M059J (cell line): ENCODE data around the gene KIF3A. TPM values are rescaled to one million over a fixed set of nuclear protein-coding genes. Genes with fewer than 3 reads are reported as not detected.

Experiments
- DNase-seq: peaks from one replicate; pipeline ENCODE4 v3.0.0-alpha.2; 2012; ENCODE audit warnings: low read depth
- total RNA-seq: library from RNA; depleted of rRNA; stranded (reverse); fragments of >200 nt; shearing (Covaris generic); gene quantifications from 2 replicates; pipeline ENCODE4 v1.2.3, GENCODE V29; 2014

KIF3A gene
- total RNA-seq, 1 experiment from 2014 or later = 4.7 TPM

DNA sequence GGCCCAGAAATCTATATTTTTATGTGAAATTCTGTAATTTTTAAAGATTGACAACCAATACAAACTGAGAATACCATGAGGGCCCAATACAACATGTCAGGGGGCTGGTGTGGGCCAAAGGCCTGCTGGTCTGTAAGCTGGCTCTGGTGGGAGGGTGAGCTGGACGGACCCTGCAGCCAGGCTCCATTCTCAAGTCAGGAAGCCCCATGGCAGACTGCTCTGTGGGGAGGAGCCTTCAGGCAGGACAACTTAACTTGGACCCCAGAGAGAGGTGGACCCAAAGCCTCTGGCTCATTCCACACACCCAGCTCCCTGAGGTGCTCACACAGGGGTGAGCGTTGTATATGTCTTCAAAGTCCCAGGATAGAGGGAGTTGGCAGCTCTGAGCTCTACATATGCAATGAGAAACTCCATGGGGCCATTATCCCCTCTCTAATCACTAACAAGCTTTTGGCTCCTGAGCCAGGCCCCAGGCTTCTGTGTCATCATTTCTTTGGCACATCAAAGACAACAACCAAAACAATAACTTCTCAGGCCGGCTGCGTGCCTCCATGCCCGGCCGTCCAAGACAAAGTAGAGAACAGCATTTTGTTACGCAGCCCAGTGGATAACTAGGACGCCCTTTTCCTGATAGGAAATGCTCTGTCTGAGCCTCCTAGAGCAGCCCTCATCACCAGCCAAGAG is 33.3 kb upstream of the KIF3A start:
- no peak for DNase-seq

DNA sequence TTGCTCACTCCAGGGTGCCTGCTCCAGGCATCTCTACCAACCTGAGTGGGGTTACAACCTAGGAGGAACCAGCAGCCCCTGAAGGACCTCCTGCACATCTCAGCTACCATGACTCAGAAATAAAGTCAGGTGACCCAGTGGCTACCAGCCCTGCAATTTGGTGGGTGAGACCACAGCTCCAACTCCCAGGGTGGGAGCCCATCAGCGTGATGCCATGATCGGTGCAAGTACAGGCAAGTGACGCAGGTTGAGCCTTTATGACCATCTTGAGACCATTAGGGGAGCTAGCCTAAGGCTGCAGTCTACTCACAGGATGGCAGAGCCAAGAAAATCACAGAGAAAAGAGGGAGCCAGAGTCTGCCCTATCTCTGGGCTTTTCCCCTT is 31.1 kb upstream of the KIF3A start:
- no peak for DNase-seq

DNA sequence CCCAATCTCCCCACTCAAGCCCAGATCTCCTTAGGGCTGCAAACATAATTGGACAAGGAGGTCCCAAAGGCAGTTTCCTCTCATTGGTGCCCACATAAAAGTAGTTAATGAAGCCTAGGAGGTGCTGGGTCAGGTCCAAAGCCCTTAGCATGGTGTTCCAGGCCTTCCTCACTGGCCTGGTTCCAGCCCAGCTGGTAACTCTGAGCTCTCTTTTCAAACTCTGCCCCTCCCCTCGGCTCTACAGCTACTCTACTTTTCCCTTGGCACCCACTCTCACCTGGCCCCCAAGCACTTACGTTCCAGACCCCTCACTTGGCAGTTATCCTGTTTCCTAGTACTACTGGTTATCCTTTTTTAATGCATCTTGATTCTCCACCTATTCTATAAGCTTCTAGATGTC is 29.8 kb upstream of the KIF3A start:
- no peak for DNase-seq

DNA sequence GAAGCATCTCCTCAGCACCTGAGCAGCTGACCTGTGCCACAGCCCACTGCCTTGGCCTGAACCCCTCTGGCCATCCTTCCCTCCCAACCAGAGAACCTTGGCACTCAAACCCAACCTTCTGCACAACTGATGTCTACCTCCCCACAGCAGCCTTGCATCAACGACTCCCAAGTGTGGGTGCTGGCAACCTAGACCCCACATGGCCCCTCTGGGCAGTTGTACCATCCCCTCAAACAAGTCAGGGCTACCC is 29.4 kb upstream of the KIF3A start:
- DNase-seq = no peak

DNA sequence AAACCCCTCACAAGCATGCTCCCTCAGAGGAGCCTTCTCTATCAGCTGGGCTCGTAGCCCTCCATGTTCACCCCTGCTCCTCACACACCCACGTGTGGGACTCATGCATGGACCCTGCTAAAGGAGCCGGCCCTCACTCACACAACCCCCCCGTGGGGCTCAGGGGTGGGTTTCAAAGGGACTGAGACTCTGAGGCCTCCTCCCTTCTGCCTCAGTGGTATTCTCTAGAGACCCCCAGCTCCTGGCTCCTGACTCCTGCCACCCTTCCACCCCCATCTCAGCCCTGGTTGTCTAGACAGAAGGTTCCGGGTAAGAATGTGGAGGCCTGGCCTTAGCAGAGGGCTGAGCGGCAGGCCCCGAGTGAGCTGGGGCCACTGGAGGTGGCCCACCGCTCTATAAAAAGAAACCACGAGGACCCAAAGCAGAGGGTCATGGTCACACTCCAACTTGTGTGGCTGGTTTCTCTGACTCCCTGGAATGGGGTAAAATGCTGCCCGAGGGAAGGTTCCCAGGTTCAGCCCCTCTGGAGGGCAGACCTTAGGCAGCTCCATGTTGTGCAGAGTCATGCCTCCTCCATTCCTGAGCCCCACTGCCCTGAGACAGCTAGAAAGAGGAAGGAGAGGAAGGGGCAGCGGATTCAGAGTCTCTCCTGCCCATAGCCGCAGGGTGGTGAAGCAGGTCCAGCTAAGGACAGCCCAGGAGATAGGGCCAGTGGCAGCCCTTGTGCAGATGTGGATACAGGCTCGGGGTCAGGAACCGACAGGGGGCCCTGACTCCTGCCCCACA is 28.9 kb upstream of the KIF3A start:
- DNase-seq = no peak

DNA sequence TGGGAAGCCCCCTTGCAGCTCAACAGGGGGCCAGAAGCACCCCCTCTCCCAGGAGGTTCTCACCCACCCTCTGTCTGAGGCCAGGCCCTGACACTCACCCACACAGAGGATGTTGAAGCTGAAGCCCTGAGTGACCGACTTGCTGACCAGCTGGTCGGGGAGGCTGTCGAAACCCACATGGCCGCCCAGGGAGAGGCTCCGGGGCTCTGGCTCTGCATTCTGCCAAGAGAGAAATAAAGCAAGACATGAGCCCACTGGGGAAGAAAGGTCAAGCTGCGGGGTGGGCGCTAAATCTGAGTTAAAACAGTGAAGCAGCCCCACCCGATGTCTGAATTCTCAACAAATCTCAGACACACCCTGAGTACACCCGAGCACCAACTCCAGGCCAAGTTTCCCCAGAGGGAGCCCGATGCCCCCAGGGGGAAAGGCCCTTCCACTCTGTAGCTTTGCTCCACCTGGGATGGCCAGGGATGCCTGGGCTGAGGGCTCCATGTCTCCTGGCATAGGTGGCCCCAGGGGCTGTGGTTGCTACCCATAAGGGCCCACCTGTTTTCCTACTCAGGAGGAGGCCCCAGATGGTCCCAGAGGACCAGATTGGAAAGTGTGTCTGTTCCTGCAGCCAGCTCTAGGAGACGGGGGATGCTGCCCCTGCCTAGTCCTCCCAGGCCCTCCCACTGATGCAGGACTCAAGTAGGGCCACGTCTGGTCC is 28.1 kb upstream of the KIF3A start:
- DNase-seq = no peak

DNA sequence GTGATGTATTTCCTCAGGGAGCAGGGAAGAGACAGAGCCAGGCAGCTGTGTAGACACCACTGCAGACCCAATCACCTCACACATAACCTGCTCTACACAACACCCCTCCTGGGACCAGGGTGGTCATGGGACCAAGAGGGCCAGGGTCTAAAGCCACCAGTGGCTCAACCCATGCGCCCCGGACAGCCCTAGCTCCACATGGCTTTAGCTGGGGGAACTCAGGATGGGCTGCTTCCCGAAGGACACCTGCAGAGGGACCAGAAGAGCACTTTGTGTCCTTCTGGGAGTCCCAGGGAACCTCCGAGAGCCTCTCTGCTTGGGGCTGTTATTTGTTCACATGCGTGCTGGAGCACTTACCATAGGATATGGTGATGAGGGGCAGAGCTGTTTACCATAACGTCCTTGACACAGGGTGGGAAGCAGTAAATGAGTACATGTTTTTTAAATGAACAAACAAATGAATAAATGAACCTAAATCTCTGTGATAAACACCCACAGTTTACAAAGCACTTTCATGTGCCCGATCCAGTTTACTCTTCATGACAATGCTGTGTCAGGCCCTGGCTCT is 27.4 kb upstream of the KIF3A start:
- no peak for DNase-seq

DNA sequence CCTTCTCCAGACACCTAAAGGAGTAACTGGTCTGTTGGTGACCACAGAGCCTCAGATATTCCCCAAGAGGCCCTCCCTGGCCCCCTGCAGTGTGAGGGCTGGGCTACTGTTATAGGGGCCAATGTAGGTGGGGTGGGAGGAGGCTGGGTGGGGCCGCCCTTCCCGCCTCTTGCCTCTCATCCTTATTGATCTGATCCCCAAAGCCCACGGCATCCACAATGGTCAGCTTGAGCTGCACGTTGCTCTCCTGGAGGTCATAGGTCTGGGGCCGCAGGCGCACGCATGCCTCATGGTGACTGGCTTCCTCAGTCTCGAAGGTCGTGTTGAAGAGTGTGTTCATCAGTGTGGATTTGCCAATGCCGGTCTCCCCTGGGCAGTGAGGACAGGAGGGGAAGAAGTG is 26.7 kb upstream of the KIF3A start:
- no peak for DNase-seq

DNA sequence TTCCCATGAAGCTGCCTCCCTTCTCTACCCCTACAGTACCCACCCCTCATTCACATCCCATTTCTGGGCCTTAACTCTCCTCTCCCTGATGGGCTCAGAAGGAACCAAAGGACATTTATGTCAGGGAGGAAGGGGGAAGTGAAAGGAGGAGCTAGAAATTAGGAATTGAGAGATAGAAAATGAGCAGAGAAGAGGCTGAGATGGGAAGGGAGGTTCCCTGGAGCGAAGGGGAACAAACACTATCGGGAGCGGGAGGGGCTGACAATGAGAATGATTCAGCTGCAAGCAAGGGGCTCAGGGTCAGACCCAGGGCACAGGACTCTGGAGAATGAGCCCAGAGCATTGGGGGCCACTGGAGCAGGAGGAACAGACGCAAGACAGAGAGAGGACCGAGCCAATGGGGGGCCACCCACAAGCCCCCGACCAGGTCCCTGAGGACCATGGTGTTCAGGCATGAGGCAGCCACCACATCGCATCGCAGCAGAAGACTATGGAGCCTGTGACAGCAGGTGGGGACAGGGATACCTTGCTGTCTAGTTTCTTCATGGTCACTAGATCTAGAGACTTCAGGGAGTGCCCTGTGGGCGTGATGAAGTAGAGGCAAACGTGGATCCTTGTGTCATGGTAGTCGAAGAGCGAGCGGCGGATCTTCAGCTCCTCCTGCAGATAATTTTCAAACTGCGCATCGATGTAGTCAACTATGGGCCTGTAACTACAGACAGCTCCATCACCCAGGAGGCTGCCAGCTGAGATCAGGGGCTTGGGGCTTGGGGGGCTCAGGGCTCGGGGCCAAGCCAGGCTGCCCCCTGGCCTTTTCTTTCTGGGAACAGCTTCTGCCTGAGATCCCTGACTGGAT is 26.1 kb upstream of the KIF3A start:
- DNase-seq = no peak

DNA sequence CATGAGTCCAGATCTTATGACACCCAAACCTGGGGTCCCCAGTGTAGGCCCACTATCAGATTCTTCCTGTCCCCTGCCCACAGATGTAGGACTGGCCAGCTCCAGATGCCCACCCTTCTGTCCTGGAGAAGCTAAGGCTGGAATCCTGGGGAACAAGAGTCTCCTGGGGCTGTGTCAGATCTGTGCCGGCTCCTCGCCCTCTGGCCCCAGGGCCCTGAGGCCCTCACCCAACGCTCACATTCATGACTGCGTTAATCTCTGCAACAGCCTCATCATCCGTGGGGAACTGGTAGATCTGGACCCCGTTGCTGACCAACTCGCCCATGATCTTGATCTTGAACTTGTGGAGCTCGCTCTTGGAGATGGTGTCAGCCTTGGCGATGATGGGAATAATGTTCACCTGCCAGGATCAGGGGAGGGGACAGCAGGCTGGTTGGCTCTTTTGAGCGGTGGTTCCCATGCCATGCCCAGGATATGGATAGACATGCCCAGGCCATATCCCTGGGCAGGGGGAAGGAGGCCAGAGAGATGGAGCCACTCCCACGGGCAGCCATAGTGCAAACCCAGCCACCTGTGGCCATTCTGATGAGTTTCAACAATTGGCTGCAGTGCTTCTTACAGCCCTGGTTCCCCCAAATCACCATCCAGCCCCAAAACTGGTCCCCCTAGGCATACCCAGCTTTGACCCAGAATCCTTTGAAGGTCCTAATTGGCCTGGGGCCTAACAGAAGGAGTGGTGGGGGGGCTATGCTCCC is 25.1 kb upstream of the KIF3A start:
- no peak for DNase-seq

DNA sequence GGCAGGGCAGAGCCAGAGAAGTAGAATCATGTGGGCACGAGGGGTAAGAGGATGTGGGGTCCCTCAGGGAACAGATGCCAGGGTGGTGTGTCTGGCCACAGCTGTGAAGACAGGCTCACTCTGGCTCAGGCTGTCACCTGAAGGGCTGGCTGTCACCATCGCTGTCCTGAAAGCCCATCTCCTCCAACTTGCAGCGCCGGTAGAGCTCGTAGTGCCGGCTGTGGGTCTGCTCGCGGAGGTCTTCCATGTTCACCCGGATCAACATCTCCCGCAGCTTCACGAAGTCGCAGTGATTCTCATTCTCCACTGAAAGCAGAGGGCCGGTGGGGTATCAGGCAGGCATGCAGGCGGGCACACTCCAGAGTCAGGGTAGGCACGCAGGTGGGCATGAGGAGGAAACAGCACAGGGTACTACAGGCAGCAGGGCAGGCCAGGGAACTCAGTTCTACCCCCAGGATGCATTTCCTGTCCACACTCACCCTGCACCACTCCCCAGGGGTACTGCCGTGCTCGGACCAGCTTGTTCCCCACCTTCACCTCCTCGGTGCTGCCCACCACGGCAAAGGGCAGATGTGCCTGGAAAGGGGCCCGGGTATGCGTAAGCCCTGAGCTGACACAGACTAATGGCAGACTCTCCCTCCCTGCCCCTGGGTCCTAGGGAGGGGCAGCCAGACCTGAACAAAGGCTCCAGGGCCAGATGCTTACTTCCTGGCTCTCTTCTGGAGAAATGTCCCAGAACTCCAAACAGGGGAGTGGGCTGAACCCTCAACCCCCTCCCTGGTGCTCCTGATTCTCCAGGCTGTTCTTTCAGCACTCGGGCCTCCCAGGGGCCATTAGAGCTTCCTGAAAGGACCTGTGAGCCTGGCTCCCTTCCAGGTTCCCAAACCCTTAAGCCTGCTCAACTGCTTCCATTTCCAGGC is 24.2 kb upstream of the KIF3A start:
- DNase-seq = no peak

DNA sequence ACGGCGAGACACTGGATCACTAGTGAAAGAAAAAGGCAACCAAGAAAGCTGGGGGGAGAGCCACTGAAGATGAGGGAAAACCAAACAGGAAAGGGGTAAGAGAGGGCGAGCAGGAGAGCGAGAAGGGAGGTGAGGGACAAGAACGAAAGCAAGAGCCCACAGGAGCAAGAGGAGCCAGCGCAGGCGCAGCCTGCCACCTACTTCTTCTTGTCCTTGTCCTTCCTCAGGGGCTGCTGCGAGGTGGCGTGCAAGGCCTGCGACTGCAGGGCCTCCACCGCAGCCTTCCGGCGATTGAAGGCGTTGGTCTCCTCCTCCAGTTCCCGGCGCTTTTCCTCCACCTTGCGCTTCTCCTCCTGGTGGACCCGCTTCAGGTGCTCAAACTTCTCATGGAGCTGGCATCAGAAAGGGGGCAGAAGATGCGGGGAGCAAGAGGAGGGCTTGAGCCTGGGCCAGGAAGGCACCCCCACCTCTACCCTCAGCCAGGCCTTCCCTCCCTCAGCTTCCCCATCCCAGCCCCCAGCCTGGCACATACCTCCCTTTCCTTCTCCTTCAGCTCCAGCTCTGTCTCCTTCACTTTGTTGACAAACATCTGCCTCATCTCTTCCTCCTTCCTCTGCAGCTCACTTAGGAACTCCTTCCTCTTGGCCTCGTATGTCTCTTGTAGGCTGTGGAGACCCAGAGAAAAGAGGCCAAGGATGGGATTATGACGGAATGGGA is 23.4 kb upstream of the KIF3A start:
- DNase-seq = no peak

DNA sequence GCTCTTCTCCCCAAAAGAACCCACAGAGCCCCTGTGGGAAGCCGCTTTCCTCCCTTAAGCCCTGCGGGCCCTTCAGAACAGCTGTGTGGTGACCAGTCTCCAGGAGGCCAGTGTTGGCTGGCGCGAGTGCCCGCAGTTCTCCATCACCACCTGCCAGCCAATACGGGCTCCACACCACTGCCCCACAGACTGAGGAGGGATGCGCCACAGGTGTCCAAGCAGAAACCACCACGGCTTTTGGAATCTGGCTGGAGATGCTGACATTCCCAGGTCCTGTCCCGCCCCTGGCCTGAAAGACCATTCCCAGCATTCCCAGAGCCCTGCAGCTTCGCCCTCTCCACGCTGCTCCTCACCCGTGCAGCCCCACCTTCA is 22.7 kb upstream of the KIF3A start:
- no peak for DNase-seq

DNA sequence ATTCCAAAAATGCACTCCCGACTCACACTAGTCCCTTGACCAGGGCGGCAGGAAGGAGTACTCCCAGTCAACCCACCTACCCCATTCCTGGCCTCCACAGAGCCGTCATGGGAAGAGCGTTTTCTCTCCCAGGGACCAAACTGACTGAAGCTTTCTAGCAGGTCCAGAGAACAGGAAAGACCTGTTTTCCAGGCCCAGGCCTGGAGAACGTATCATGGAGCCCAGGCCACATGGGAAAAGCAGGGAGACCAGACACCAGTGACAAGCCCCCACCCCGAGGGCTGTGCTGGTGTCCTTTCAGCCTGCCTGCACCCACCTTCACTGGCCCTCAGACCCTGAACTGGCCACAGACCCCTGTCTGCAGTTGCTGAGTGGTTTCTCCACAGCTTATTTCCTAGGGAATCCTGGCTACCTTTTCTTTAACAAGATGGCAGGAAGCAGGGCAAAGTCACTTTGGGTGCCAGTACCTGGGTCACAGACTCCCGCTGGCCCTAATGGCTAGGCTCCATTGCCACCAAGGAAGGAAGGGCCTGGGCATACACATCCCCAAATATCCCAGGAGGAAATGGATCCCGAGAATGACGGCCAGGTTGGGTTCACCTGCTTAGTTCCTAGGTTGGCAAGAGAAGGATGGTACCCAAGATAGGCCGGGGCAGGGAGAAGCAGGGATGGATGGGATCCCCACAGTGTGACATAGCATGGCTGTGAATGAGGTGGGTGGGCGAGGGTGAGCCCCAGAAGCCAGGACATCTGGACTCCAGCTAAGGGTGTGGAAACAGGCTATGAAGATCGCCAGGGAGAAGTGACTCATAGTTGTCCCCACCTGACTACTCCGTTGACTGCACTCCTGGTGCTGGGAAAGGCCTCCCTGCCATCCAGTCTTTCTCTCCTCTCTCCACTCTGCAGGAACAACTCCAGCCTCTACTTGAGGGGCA is 22.0 kb upstream of the KIF3A start:
- no peak for DNase-seq

DNA sequence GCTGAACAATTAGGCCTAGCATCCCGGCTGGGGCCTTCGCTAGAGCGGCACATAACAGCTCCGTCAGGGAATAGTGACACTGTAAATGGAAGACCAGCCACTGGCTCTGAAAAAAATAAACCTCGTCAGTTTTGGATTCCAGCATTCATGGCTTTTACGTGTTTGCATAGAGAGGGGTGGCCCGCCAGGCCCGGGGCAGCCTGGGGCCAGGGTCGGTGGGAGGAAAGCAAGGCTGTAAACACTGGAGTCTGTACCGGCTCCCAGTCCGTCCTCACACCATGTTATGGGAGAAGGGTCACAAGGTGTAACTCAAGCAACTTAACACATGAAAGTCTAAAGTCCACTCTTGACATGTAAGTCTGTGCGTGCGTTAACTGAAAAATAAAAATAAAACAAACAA is 21.1 kb upstream of the KIF3A start:
- DNase-seq = no peak

DNA sequence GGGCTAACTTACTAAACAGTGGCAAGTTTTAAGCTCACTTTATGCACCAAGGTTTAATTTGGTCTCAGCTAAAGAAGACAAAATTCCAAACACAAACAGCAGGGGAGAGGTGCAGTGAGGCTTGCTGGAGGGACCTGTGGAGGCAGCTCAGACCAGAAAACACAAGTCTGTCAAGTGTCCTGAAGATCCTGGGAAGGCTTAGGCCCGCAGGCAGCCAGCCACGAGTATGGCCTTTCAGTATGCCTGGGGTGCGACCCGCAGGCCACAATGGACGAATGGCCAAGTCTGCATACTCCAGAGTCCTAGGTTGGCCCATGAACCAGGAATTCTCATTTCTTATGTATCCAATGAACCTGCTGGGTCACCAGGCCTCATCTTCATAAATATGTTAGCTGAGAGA is 19.2 kb upstream of the KIF3A start:
- DNase-seq = no peak

DNA sequence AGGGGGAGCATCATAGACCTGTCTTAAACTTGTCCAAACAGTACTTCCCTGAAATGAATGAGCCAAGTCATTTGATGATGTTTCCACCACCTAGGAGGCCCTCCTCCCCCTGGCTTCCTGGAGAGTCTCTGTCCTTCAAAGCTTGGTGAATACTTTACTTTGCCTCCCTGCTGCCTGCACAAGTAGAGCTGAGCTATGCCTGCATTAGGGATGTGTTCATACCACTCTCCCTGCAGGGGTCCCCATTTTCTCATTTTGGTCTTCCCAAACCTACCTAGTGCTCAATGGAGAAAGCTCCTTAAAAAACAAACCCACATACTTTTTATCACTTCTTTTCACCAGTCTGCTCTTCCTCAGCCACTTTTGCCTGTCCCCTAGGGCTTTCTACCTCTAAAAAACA is 17.6 kb upstream of the KIF3A start:
- DNase-seq = peak; percentile 32

DNA sequence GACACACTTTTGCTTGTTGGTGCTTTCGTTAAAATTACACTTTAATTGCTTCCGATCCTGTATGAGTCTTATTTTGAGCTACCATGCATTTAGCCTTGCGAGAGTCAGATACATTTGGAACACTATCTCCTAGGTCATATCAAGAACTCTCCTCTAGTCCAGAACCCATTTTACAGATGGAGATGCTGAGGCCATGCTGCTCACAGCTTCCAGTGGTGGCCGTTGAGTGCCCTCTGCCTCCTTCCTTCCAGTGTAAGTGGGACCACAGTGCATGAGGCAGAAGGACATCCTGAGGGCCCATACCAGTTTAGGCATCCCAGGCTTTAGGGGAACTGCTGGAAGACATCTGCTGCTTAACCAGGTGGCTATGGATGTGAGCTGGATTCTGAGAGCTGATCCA is 16.8 kb upstream of the KIF3A start:
- DNase-seq = no peak
